ENCODE results near the gene COL1A2.

COL1A2 gene

GRCh38 chr7:94397722-94398121 is 3.0 kb downstream of the COL1A2 start:
- no peak overlapping the region for H3K9ac ChIP-seq (ENCODE audit: low read length)
- peaks cover 31% of the 10 kb centered on the region for H3K36me3 ChIP-seq (ENCODE audit: control insufficient read depth, low read depth, low read length)
- H3K4me3 ChIP-seq (ENCODE audit: low read length), result no peak overlapping the region
- no peak overlapping the region for H3K27ac ChIP-seq (ENCODE audit: low read length)
- H3K27me3 ChIP-seq (ENCODE audit: control insufficient read depth, insufficient read depth, low read length), result peaks cover 6% of the 10 kb centered on the region
- no peaks in the 10 kb centered on the region for H3K9me3 ChIP-seq (ENCODE audit: control insufficient read depth, low read depth, low read length)
- H3K4me1 ChIP-seq (ENCODE audit: control insufficient read depth, low read depth, low read length), result peaks cover 24% of the 10 kb centered on the region

GRCh38 chr7:94398841-94399240 is 4.1 kb downstream of the COL1A2 start:
- Histone ChIP-seq H3K27ac (ENCODE audit: low read length) (no peak overlapping the region), H3K4me1 (ENCODE audit: control insufficient read depth, low read depth, low read length) (peaks cover 13% of the 10 kb centered on the region), H3K27me3 (ENCODE audit: control insufficient read depth, insufficient read depth, low read length) (peaks cover 1% of the 10 kb centered on the region), H3K36me3 (ENCODE audit: control insufficient read depth, low read depth, low read length) (peaks cover 42% of the 10 kb centered on the region), H3K9ac (ENCODE audit: low read length) (no peak overlapping the region), H3K9me3 (ENCODE audit: control insufficient read depth, low read depth, low read length) (no peaks in the 10 kb centered on the region), H3K4me3 (ENCODE audit: low read length) (no peak overlapping the region)

GRCh38 chr7:94400022-94400421 is 5.3 kb downstream of the COL1A2 start:
- Histone ChIP-seq H3K36me3 (ENCODE audit: control insufficient read depth, low read depth, low read length) (peaks cover 53% of the 10 kb centered on the region), H3K27ac (ENCODE audit: low read length) (no peak overlapping the region), H3K27me3 (ENCODE audit: control insufficient read depth, insufficient read depth, low read length) (no peaks in the 10 kb centered on the region), H3K9ac (ENCODE audit: low read length) (no peak overlapping the region), H3K9me3 (ENCODE audit: control insufficient read depth, low read depth, low read length) (no peaks in the 10 kb centered on the region), H3K4me1 (ENCODE audit: control insufficient read depth, low read depth, low read length) (peaks cover 11% of the 10 kb centered on the region), H3K4me3 (ENCODE audit: low read length) (no peak overlapping the region)

- Histone ChIP-seq H3K4me1 (ENCODE audit: control insufficient read depth, low read depth, low read length) (peaks cover 8% of the 10 kb centered on the region), H3K27ac (ENCODE audit: low read length) (no peak overlapping the region), H3K9me3 (ENCODE audit: control insufficient read depth, low read depth, low read length) (no peaks in the 10 kb centered on the region), H3K36me3 (ENCODE audit: control insufficient read depth, low read depth, low read length) (peaks cover 61% of the 10 kb centered on the region), H3K9ac (ENCODE audit: low read length) (no peak overlapping the region), H3K27me3 (ENCODE audit: control insufficient read depth, insufficient read depth, low read length) (no peaks in the 10 kb centered on the region), H3K4me3 (ENCODE audit: low read length) (no peak overlapping the region)
Measured at GRCh38 chr7:94400643-94401427, 6.1 kb downstream of the COL1A2 start.

GRCh38 chr7:94401428-94401814 is 6.7 kb downstream of the COL1A2 start:
- peaks cover 2% of the 10 kb centered on the region for H3K4me1 ChIP-seq (ENCODE audit: control insufficient read depth, low read depth, low read length)
- no peaks in the 10 kb centered on the region for H3K27me3 ChIP-seq (ENCODE audit: control insufficient read depth, insufficient read depth, low read length)
- H3K9me3 ChIP-seq (ENCODE audit: control insufficient read depth, low read depth, low read length), result no peaks in the 10 kb centered on the region
- H3K27ac ChIP-seq (ENCODE audit: low read length), result no peak overlapping the region
- no peak overlapping the region for H3K4me3 ChIP-seq (ENCODE audit: low read length)
- H3K36me3 ChIP-seq (ENCODE audit: control insufficient read depth, low read depth, low read length), result peaks cover 64% of the 10 kb centered on the region
- H3K9ac ChIP-seq (ENCODE audit: low read length), result no peak overlapping the region

GRCh38 chr7:94403546-94403945 is 8.9 kb downstream of the COL1A2 start:
- Histone ChIP-seq H3K9ac (ENCODE audit: low read length) (no peak overlapping the region), H3K27ac (ENCODE audit: low read length) (no peak overlapping the region), H3K36me3 (ENCODE audit: control insufficient read depth, low read depth, low read length) (peaks cover 83% of the 10 kb centered on the region), H3K27me3 (ENCODE audit: control insufficient read depth, insufficient read depth, low read length) (no peaks in the 10 kb centered on the region), H3K4me3 (ENCODE audit: low read length) (no peak overlapping the region), H3K9me3 (ENCODE audit: control insufficient read depth, low read depth, low read length) (no peaks in the 10 kb centered on the region), H3K4me1 (ENCODE audit: control insufficient read depth, low read depth, low read length) (no peaks in the 10 kb centered on the region)

GRCh38 chr7:94405506-94405905 is 10.8 kb downstream of the COL1A2 start:
- Histone ChIP-seq H3K4me3 (ENCODE audit: low read length) (no peak overlapping the region), H3K4me1 (ENCODE audit: control insufficient read depth, low read depth, low read length) (no peaks in the 10 kb centered on the region), H3K9ac (ENCODE audit: low read length) (no peak overlapping the region), H3K27me3 (ENCODE audit: control insufficient read depth, insufficient read depth, low read length) (no peaks in the 10 kb centered on the region), H3K27ac (ENCODE audit: low read length) (no peak overlapping the region), H3K36me3 (ENCODE audit: control insufficient read depth, low read depth, low read length) (peaks cover 86% of the 10 kb centered on the region), H3K9me3 (ENCODE audit: control insufficient read depth, low read depth, low read length) (no peaks in the 10 kb centered on the region)

- no peak overlapping the region for H3K4me3 ChIP-seq (ENCODE audit: low read length)
- peaks cover 93% of the 10 kb centered on the region for H3K36me3 ChIP-seq (ENCODE audit: control insufficient read depth, low read depth, low read length)
- H3K9me3 ChIP-seq (ENCODE audit: control insufficient read depth, low read depth, low read length), result no peaks in the 10 kb centered on the region
- no peak overlapping the region for H3K27ac ChIP-seq (ENCODE audit: low read length)
- no peaks in the 10 kb centered on the region for H3K4me1 ChIP-seq (ENCODE audit: control insufficient read depth, low read depth, low read length)
- H3K9ac ChIP-seq (ENCODE audit: low read length), result no peak overlapping the region
- H3K27me3 ChIP-seq (ENCODE audit: control insufficient read depth, insufficient read depth, low read length), result no peaks in the 10 kb centered on the region
Measured at GRCh38 chr7:94406696-94407095, 12.0 kb downstream of the COL1A2 start.

GRCh38 chr7:94409200-94409948 is 14.7 kb downstream of the COL1A2 start:
- no peak overlapping the region for H3K9ac ChIP-seq (ENCODE audit: low read length)
- peaks cover 93% of the 10 kb centered on the region for H3K36me3 ChIP-seq (ENCODE audit: control insufficient read depth, low read depth, low read length)
- no peak overlapping the region for H3K27ac ChIP-seq (ENCODE audit: low read length)
- H3K4me3 ChIP-seq (ENCODE audit: low read length), result no peak overlapping the region
- H3K9me3 ChIP-seq (ENCODE audit: control insufficient read depth, low read depth, low read length), result no peaks in the 10 kb centered on the region
- no peaks in the 10 kb centered on the region for H3K4me1 ChIP-seq (ENCODE audit: control insufficient read depth, low read depth, low read length)
- H3K27me3 ChIP-seq (ENCODE audit: control insufficient read depth, insufficient read depth, low read length), result no peaks in the 10 kb centered on the region

GRCh38 chr7:94410413-94411187 is 15.9 kb downstream of the COL1A2 start:
- Histone ChIP-seq H3K9me3 (ENCODE audit: control insufficient read depth, low read depth, low read length) (no peaks in the 10 kb centered on the region), H3K36me3 (ENCODE audit: control insufficient read depth, low read depth, low read length) (peaks cover 93% of the 10 kb centered on the region), H3K4me3 (ENCODE audit: low read length) (no peak overlapping the region), H3K9ac (ENCODE audit: low read length) (no peak overlapping the region), H3K27ac (ENCODE audit: low read length) (no peak overlapping the region), H3K4me1 (ENCODE audit: control insufficient read depth, low read depth, low read length) (no peaks in the 10 kb centered on the region), H3K27me3 (ENCODE audit: control insufficient read depth, insufficient read depth, low read length) (no peaks in the 10 kb centered on the region)

- Histone ChIP-seq H3K9ac (ENCODE audit: low read length) (no peak overlapping the region), H3K4me3 (ENCODE audit: low read length) (no peak overlapping the region), H3K9me3 (ENCODE audit: control insufficient read depth, low read depth, low read length) (no peaks in the 10 kb centered on the region), H3K27me3 (ENCODE audit: control insufficient read depth, insufficient read depth, low read length) (no peaks in the 10 kb centered on the region), H3K27ac (ENCODE audit: low read length) (no peak overlapping the region), H3K4me1 (ENCODE audit: control insufficient read depth, low read depth, low read length) (no peaks in the 10 kb centered on the region), H3K36me3 (ENCODE audit: control insufficient read depth, low read depth, low read length) (peaks cover 93% of the 10 kb centered on the region)
Measured at GRCh38 chr7:94411188-94411466, 16.4 kb downstream of the COL1A2 start.

Measured in iPS-18a (cell line).